H1 (cell line): Measurements from ENCODE around the gene WNK2. TPM values are rescaled to one million over a fixed set of nuclear protein-coding genes. Genes with fewer than 3 reads are reported as not detected.

Experiments
- CTCF ChIA-PET: fragments of 300-600 bp; sonication (Branson Sonifier 250); formaldehyde crosslinking; loops from one replicate; lab custom pipeline; 2021; ENCODE audit not compliant: partially characterized antibody; lab: Charles Lee
- POLR2A ChIA-PET: fragments of 300-600 bp; sonication (Branson Sonifier 250); formaldehyde crosslinking; loops from one replicate; lab custom pipeline; 2021; ENCODE audit warnings: inconsistent platforms; ENCODE audit not compliant: partially characterized antibody; lab: Charles Lee
- DNase-seq, 2 experiments: peaks; one replicate each; pipeline versions ENCODE4 v3.0.0 to v3.0.0-alpha.2; 2010 to 2022; ENCODE audit warnings: low spot score in 2 of 2, low read depth in 1 of 2, mixed read lengths in 1 of 2
- FAIRE-seq: peaks from 2 replicates; lab custom pipeline; 2011; peaks lifted over from hg19 to GRCh38; lab: Jason Lieb, UNC
- H2AFZ ChIP-seq: 2 replicates; pipeline ENCODE4 v1.8.1; 2012; ENCODE audit warnings: low read length, inconsistent platforms
- H2AK5ac ChIP-seq: 2 replicates; pipeline ENCODE4 v1.6.1; 2013; ENCODE audit warnings: low read depth, low read length
- H2BK120ac ChIP-seq: replicated peaks from 2 replicates; pipeline ENCODE3; 2013; ENCODE audit warnings: low read depth, low read length, inconsistent platforms
- H2BK12ac ChIP-seq: 2 replicates; pipeline ENCODE4 v1.6.1; 2013; ENCODE audit warnings: low read depth, low read length
- H2BK15ac ChIP-seq: 2 replicates; pipeline ENCODE4 v1.6.1; 2013; ENCODE audit warnings: low read length
- H2BK20ac ChIP-seq: 2 replicates; pipeline ENCODE4 v1.6.1; 2013; ENCODE audit warnings: low read length
- H2BK5ac ChIP-seq: 2 replicates; pipeline ENCODE4 v1.6.1; 2013; ENCODE audit warnings: low read depth, low read length
- H3K14ac ChIP-seq: 2 replicates; pipeline ENCODE4 v1.6.1; 2013; ENCODE audit warnings: inconsistent platforms; ENCODE audit not compliant: insufficient read length
- H3K18ac ChIP-seq: 2 replicates; pipeline ENCODE4 v1.6.1; 2013; ENCODE audit warnings: low read length; ENCODE audit errors: extremely low read depth
- H3K23ac ChIP-seq: 2 replicates; pipeline ENCODE4 v1.6.1; 2013; ENCODE audit warnings: inconsistent platforms; ENCODE audit not compliant: insufficient read length
- H3K23me2 ChIP-seq: 2 replicates; pipeline ENCODE4 v1.6.1; 2013; ENCODE audit warnings: low read depth, low read length
- H3K27ac ChIP-seq: 2 replicates; pipeline ENCODE4 v1.6.1; 2011; ENCODE audit warnings: low read depth, low read length, inconsistent platforms
- H3K27me3 ChIP-seq, 4 experiments: replicated peaks in 1 of 4; 1 replicate in 1 of 4; 2 replicates in 3 of 4; pipeline versions ENCODE4 v1.6.1 to v1.8.1; 2011 to 2013; ENCODE audit warnings: low read length in 3 of 4, mild to moderate bottlenecking in 3 of 4, inconsistent platforms in 2 of 4, mixed read lengths in 2 of 4, moderate library complexity in 1 of 4; ENCODE audit not compliant: control insufficient read depth in 3 of 4, insufficient read depth in 3 of 4; ENCODE audit errors: extremely low read depth in 1 of 4
- H3K36me3 ChIP-seq, 4 experiments: 2 replicates each; pipeline versions ENCODE4 v1.6.1 to v1.8.1; 2011 to 2013; ENCODE audit warnings: mild to moderate bottlenecking in 4 of 4, low read length in 3 of 4, moderate library complexity in 2 of 4, control low read depth in 1 of 4, inconsistent platforms in 1 of 4; ENCODE audit not compliant: insufficient read depth in 4 of 4, control insufficient read depth in 2 of 4
- H3K4ac ChIP-seq: replicated peaks from 2 replicates; pipeline ENCODE3; 2013; ENCODE audit warnings: low read length, low read depth, mixed read lengths, inconsistent platforms; ENCODE audit not compliant: insufficient read length
- H3K4me1 ChIP-seq, 4 experiments: replicated peaks in 1 of 4; 1 replicate in 1 of 4; 2 replicates in 3 of 4; pipeline versions ENCODE4 v1.6.1 to v1.8.1; 2011 to 2013; ENCODE audit warnings: low read length in 3 of 4, inconsistent platforms in 2 of 4, mixed read lengths in 1 of 4; ENCODE audit not compliant: insufficient read depth in 4 of 4, control insufficient read depth in 3 of 4
- H3K4me2 ChIP-seq, 2 experiments: 2 replicates each; pipeline versions ENCODE4 v1.6.1 to v1.8.1; 2011 to 2013; ENCODE audit warnings: low read depth in 2 of 2, low read length in 2 of 2, control low read depth in 1 of 2, inconsistent platforms in 1 of 2, mild to moderate bottlenecking in 1 of 2; ENCODE audit not compliant: insufficient read depth in 1 of 2
- H3K4me3 ChIP-seq, 4 experiments: fragments of 200-600, 300-600 bp in 1 of 4; sonication (generic), shearing (Covaris generic), sonication (Bioruptor Twin) in 1 of 4; 2 replicates each; pipeline versions ENCODE4 v1.5.1 to v1.8.1; 2011 to 2016; ENCODE audit warnings: low read length in 4 of 4, low read depth in 3 of 4, control low read depth in 2 of 4, inconsistent platforms in 2 of 4, mild to moderate bottlenecking in 2 of 4, mixed read lengths in 1 of 4, moderate library complexity in 1 of 4; ENCODE audit not compliant: insufficient read depth in 2 of 4; ENCODE audit errors: extremely low read depth in 1 of 4
- H3K56ac ChIP-seq: replicated peaks from 2 replicates; pipeline ENCODE3; 2013; ENCODE audit warnings: low read depth, mild to moderate bottlenecking, mixed read lengths, low read length, inconsistent platforms; ENCODE audit not compliant: insufficient read length
- H3K79me1 ChIP-seq: 2 replicates; pipeline ENCODE4 v1.6.1; 2013; ENCODE audit warnings: low read depth, low read length, control low read depth
- H3K79me2 ChIP-seq, 2 experiments: 2 replicates each; pipeline versions ENCODE4 v1.6.1 to v1.8.1; 2012 to 2013; ENCODE audit warnings: low read length in 2 of 2, mild to moderate bottlenecking in 2 of 2, inconsistent platforms in 1 of 2; ENCODE audit not compliant: insufficient read depth in 2 of 2, control insufficient read depth in 1 of 2
- H3K9ac ChIP-seq, 4 experiments: replicated peaks in 1 of 4; 1 replicate in 1 of 4; 2 replicates in 3 of 4; pipeline versions ENCODE4 v1.6.1 to v1.8.1; 2011 to 2013; ENCODE audit warnings: low read depth in 3 of 4, low read length in 3 of 4, control low read depth in 2 of 4, mild to moderate bottlenecking in 2 of 4, moderate library complexity in 2 of 4, inconsistent platforms in 1 of 4; ENCODE audit errors: extremely low read depth in 1 of 4
- H3K9me3 ChIP-seq, 2 experiments: 2 replicates each; pipeline versions ENCODE4 v1.6.1 to v1.8.1; 2012 to 2013; ENCODE audit warnings: mild to moderate bottlenecking in 2 of 2, moderate library complexity in 2 of 2, control low read depth in 1 of 2, inconsistent platforms in 1 of 2, low read depth in 1 of 2, low read length in 1 of 2, mixed read lengths in 1 of 2; ENCODE audit not compliant: insufficient read depth in 2 of 2
- H4K20me1 ChIP-seq, 2 experiments: replicated peaks in 1 of 2; 2 replicates each; pipeline versions ENCODE3 to v1.8.1; 2011 to 2013; ENCODE audit warnings: inconsistent platforms in 2 of 2, low read length in 2 of 2, mild to moderate bottlenecking in 1 of 2; ENCODE audit not compliant: insufficient read depth in 2 of 2, control insufficient read depth in 1 of 2
- H4K5ac ChIP-seq: 2 replicates; pipeline ENCODE4 v1.6.1; 2013; ENCODE audit warnings: low read length, low read depth, mixed read lengths, inconsistent platforms; ENCODE audit not compliant: insufficient read length
- H4K8ac ChIP-seq: 2 replicates; pipeline ENCODE4 v1.8.0; 2013; ENCODE audit warnings: mild to moderate bottlenecking, moderate library complexity, low read length, inconsistent platforms; ENCODE audit not compliant: insufficient read depth; ENCODE audit errors: extremely low read depth
- H4K91ac ChIP-seq: replicated peaks from 2 replicates; pipeline ENCODE3; 2013; ENCODE audit warnings: low read length, mixed read lengths, inconsistent platforms; ENCODE audit not compliant: insufficient read length
- CBX5 ChIP-seq: fragments of 300-800, 300-1000 bp; sonication (generic); IDR thresholded peaks from 2 replicates; pipeline ENCODE4 v1.7.1; 2016; ENCODE audit warnings: antibody characterized with exemption, low read length, low read depth
- HDAC2 ChIP-seq, 2 experiments: fragments of 300-600 bp in 1 of 2; sonication (generic) in 1 of 2; IDR thresholded peaks; 2 replicates each; pipeline ENCODE4 v1.6.1; 2011 to 2012; ENCODE audit warnings: low read depth in 2 of 2, low read length in 2 of 2, mild to moderate bottlenecking in 2 of 2, moderate library complexity in 2 of 2, borderline replicate concordance in 1 of 2, inconsistent platforms in 1 of 2
- NRF1 ChIP-seq: IDR thresholded peaks from 2 replicates; pipeline ENCODE4 v1.6.1; 2011; ENCODE audit warnings: mild to moderate bottlenecking, low read depth, low read length, improper control_type of control experiment
- RNF2 ChIP-seq: fragments of 200-900, 300-1000 bp; sonication (generic); IDR thresholded peaks from 2 replicates; pipeline ENCODE4 v1.7.1; 2016; ENCODE audit warnings: borderline replicate concordance, low read depth, mild to moderate bottlenecking, antibody characterized with exemption, low read length; ENCODE audit not compliant: poor library complexity, severe bottlenecking; ENCODE audit errors: missing control alignments
- SAP30 ChIP-seq: fragments of 300-600 bp; sonication (generic); IDR thresholded peaks from 2 replicates; pipeline ENCODE4 v1.7.1; 2012; ENCODE audit warnings: low read length, moderate library complexity, mild to moderate bottlenecking, inconsistent platforms; ENCODE audit not compliant: insufficient read depth, insufficient replicate concordance
- SIN3A ChIP-seq, 2 experiments: IDR thresholded peaks in 1 of 2; conservative IDR thresholded peaks in 1 of 2; 2 replicates each; pipeline ENCODE4 v1.6.1; 2011 to 2012; ENCODE audit warnings: low read length in 2 of 2, improper control_type of control experiment in 1 of 2, low read depth in 1 of 2, mild to moderate bottlenecking in 1 of 2
- SP1 ChIP-seq: IDR thresholded peaks from 2 replicates; pipeline ENCODE4 v1.6.1; 2011; ENCODE audit warnings: low read depth, low read length
- SP2 ChIP-seq: IDR thresholded peaks from 2 replicates; pipeline ENCODE4 v1.6.1; 2012; ENCODE audit warnings: mild to moderate bottlenecking, low read length, inconsistent platforms
- WGBS, 2 experiments: shearing (Covaris generic) in 1 of 2; methylation state at CpG; one replicate each; pipeline versions ENCODE4 v1.1.6 to v1.1.7; 2013 to 2015; ENCODE audit warnings: low lambda C conversion rate in 2 of 2, mixed read lengths in 2 of 2, inconsistent platforms in 1 of 2, low coverage in 1 of 2, missing lambda C conversion rate in 1 of 2; ENCODE audit not compliant: insufficient replicate concordance in 2 of 2, insufficient coverage in 1 of 2, insufficient read length in 1 of 2; ENCODE audit errors: extremely low coverage in 1 of 2, missing lambda C conversion rate in 1 of 2; 5-methylcytosine and 5-hydroxymethylcytosine counted together
- polyA plus RNA-seq, 7 experiments: library from polyadenylated mRNA; depleted of rRNA in 3 of 7; stranded (reverse) in 5 of 7; unstranded in 2 of 7; fragments of >200 nt in 5 of 7; fragments of 200-250 nt in 2 of 7; gene quantifications; 1 replicate in 5 of 7; 2 replicates in 1 of 7; 4 replicates in 1 of 7; pipeline versions ENCODE4 v1.2.1 to v1.2.3, GENCODE V29; 2011 to 2013; ENCODE audit warnings: missing spikeins in 2 of 7, mixed read lengths in 2 of 7
- total RNA-seq: library from RNA; stranded (reverse); fragmentation: NEBNext Ultra II Directional; extraction: Animal tissue kit (Norgen Biotek cat#: 25700); gene quantifications from 2 replicates; pipeline ENCODE4 v1.2.1, GENCODE V29; 2021

WNK2 gene
- total and polyA plus RNA-seq, 2 of the 8 experiments (the other 6 are each of a cell fraction or from before 2014, with no cell fraction given) = 12.0 to 87.2 TPM

DNA sequence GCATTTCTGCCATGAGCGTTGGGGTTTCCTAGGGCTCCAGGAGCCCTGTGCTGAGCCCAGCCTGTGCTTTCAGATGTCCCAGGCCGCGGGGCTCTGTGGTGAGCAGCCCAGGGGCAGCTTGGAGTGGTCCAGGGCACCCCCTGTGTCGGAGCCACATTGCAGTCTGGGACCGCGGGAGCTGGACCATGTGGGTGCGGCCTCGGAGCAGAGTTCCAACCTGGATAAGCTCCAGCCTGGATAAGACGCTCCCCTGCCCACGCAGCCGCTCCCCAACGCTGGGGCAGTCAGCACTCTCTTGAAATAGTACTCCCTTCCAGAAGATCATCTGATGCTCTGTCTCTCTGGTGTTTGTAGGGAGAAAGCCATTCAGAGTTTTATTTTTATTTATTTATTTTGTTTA lies 111.1 kb downstream of the WNK2 start:
- Histone ChIP-seq H2BK5ac (no peak overlapping the region), H2BK120ac (no peak overlapping the region), H3K27ac (no peak overlapping the region), H3K9me3 (no peaks in the 10 kb centered on the region), H3K4me2 (no peak overlapping the region), H3K23me2 (peaks cover 8% of the 10 kb centered on the region; the same call in 1 of the 2 replicates), H2AFZ (no peak overlapping the region), H3K4ac (no peak overlapping the region), H2BK15ac (no peak overlapping the region), H3K56ac (no peak overlapping the region), H3K18ac (no peak overlapping the region), H2BK20ac (no peak overlapping the region), H4K20me1 (peaks cover 0 to 4% of the 10 kb centered on the region in 2 experiments), H3K79me2 (no peaks in the 10 kb centered on the region), H4K5ac (no peak overlapping the region), H3K36me3 (peaks cover 0 to 5% (median 2%) of the 10 kb centered on the region in 4 experiments; a peak in 4 of 8 replicates), H3K14ac (no peak overlapping the region), H3K9ac (no peak overlapping the region), H3K23ac (no peak overlapping the region), H3K4me3 (no peak overlapping the region), H2AK5ac (no peak overlapping the region), H4K8ac (no peak overlapping the region), H3K79me1 (no peaks in the 10 kb centered on the region), H2BK12ac (no peak overlapping the region), H3K4me1 (peaks cover 0 to 4% (median 1%) of the 10 kb centered on the region in 4 experiments; a peak in 1 of 7 replicates), H3K27me3 (no peaks in the 10 kb centered on the region), H4K91ac (no peak overlapping the region)
- POLR2A ChIA-PET = interaction anchor here (0.6 kb wide), 1 partner anchor 1185 kb away, joined by 4 read pairs; no protein-coding TSS in a partner anchor
- TF ChIP-seq RNF2 (no peak), SP1 (no peak), SIN3A (conservative IDR thresholded peaks at IDR 0.05 in 1 of 2, IDR thresholded peaks at IDR 0.05 in 1 of 2; ENCODE audit: low read depth in 1 of 2, low read length in 2 of 2) (no peak), CBX5 (no peak), NRF1 (no peak), SP2 (no peak), HDAC2 (IDR thresholded peaks at IDR 0.05; ENCODE audit: borderline replicate concordance in 1 of 2, low read depth in 2 of 2, low read length in 2 of 2) (no peak), SAP30 (no peak)
- FAIRE-seq (no peak), DNase-seq (no peak)
- WGBS, 2 experiments = 96% methylated on average over 12 of the region's 12 CpGs; no CpG with 5 or more reads in 1 of the 2 experiments
- CTCF ChIA-PET = interaction anchor here (0.6 to 1.5 kb wide), 4 partner anchors 8 to 209 kb away, joined by 3 to 5 read pairs (median 4); no protein-coding TSS in a partner anchor
